DND-41 (cell line): ENCODE data around the gene MCM9.
"Not testable (repeated sequence)": the region's sequence is repeated elsewhere in the genome, so short reads cannot be mapped to it uniquely, and the experiment has no call there.

Experiments used
- ATAC-seq: fragments of 200-7000 bp; cut with Tn5 transposase; 3 replicates; pipeline ENCODE4 v1.9.1; 2021; ENCODE audit warnings: low read depth; ENCODE audit not compliant: insufficient read depth
- DNase-seq: peaks from one replicate; pipeline ENCODE4 v3.0.0-alpha.2; 2020
- H2AFZ ChIP-seq: 2 replicates; pipeline ENCODE4 v1.6.0; 2012; ENCODE audit warnings: low read depth, low read length
- H3K27ac ChIP-seq: 2 replicates; pipeline ENCODE4 v1.5.1; 2012; ENCODE audit warnings: low read length, inconsistent platforms
- H3K27me3 ChIP-seq: fragments of 200-600 bp; sonication (generic); 2 replicates; pipeline ENCODE4 v1.6.0; 2012; ENCODE audit warnings: low read length, mild to moderate bottlenecking, inconsistent platforms; ENCODE audit not compliant: insufficient read depth, poor library complexity
- H3K36me3 ChIP-seq: 2 replicates; pipeline ENCODE4 v1.5.1; 2012; ENCODE audit warnings: low read length, inconsistent platforms; ENCODE audit not compliant: insufficient read depth
- H3K4me1 ChIP-seq: 2 replicates; pipeline ENCODE4 v1.5.1; 2012; ENCODE audit warnings: mild to moderate bottlenecking, low read length; ENCODE audit not compliant: insufficient read depth
- H3K4me2 ChIP-seq: 2 replicates; pipeline ENCODE4 v1.6.0; 2012; ENCODE audit warnings: mild to moderate bottlenecking, moderate library complexity, low read length, inconsistent platforms; ENCODE audit not compliant: insufficient read depth
- H3K4me3 ChIP-seq, 2 experiments: fragments of 200-600 bp in 1 of 2; shearing (Covaris generic) in 1 of 2; 2 replicates each; pipeline ENCODE4 v1.5.1; 2012 to 2016; ENCODE audit warnings: inconsistent platforms in 2 of 2, low read length in 2 of 2, mild to moderate bottlenecking in 2 of 2, low read depth in 1 of 2, moderate library complexity in 1 of 2
- H3K79me2 ChIP-seq: 2 replicates; pipeline ENCODE4 v1.6.0; 2012; ENCODE audit warnings: low read length, inconsistent platforms; ENCODE audit not compliant: insufficient read depth
- H3K9ac ChIP-seq: 2 replicates; pipeline ENCODE4 v1.6.0; 2012; ENCODE audit warnings: low read depth, mild to moderate bottlenecking, inconsistent platforms, low read length, moderate library complexity
- H3K9me3 ChIP-seq: 2 replicates; pipeline ENCODE4 v1.5.1; 2012; ENCODE audit warnings: low read length, moderate library complexity, mild to moderate bottlenecking, inconsistent platforms; ENCODE audit not compliant: insufficient read depth, severe bottlenecking
- H4K20me1 ChIP-seq: 2 replicates; pipeline ENCODE4 v1.6.0; 2012; ENCODE audit warnings: low read length; ENCODE audit not compliant: insufficient read depth
- CTCF ChIP-seq: IDR thresholded peaks from 2 replicates; pipeline ENCODE4 v1.5.1; 2012; ENCODE audit warnings: borderline replicate concordance, low read length, moderate library complexity, mild to moderate bottlenecking; ENCODE audit not compliant: poor library complexity, severe bottlenecking; ENCODE audit errors: extremely low read depth
- EZH2 ChIP-seq: IDR thresholded peaks from 3 replicates; pipeline ENCODE4 v1.6.1; 2012; ENCODE audit warnings: borderline replicate concordance, low read depth, mild to moderate bottlenecking, moderate library complexity, low read length, inconsistent platforms; ENCODE audit not compliant: severe bottlenecking

Gene MCM9

GRCh38 chr6:118869894-118870589, 64.9 kb downstream of the MCM9 start:
- no peaks in the 10 kb centered on the region for H3K9me3 ChIP-seq

GRCh38 chr6:118869350-118869749, 65.6 kb downstream of the MCM9 start:
- Histone ChIP-seq H3K27ac (no peak overlapping the region), H2AFZ (no peak overlapping the region), H3K9me3 (no peaks in the 10 kb centered on the region), H3K36me3 (no peaks in the 10 kb centered on the region), H3K4me2 (no peak overlapping the region), H3K9ac (no peak overlapping the region), H3K4me3 (no peak overlapping the region), H4K20me1 (no peaks in the 10 kb centered on the region), H3K4me1 (no peaks in the 10 kb centered on the region), H3K27me3 (no peaks in the 10 kb centered on the region), H3K79me2 (0 out of 2 replicates have a peak, but pooled peaks cover 4% of the 10 kb centered on the region)
- TF ChIP-seq EZH2 (no peak), CTCF (no peak)
- ATAC-seq (no peak), DNase-seq (no peak)

More at GRCh38 chr6:118869894-118870589, 64.9 kb downstream of the MCM9 start:
- Histone ChIP-seq H3K36me3 (no peaks in the 10 kb centered on the region), H4K20me1 (no peaks in the 10 kb centered on the region), H3K9ac (no peak overlapping the region), H3K79me2 (0 out of 2 replicates have a peak, but pooled peaks cover 4% of the 10 kb centered on the region), H2AFZ (no peak overlapping the region), H3K27me3 (no peaks in the 10 kb centered on the region), H3K27ac (no peak overlapping the region), H3K4me3 (no peak overlapping the region), H3K4me2 (no peak overlapping the region), H3K4me1 (no peaks in the 10 kb centered on the region)
- DNase-seq (no peak), ATAC-seq (no peak)
- TF ChIP-seq CTCF (no peak), EZH2 (no peak)

- H3K9me3 ChIP-seq, H3K9ac ChIP-seq, H2AFZ ChIP-seq, H3K4me1 ChIP-seq, DNase-seq, H3K27ac ChIP-seq, H3K36me3 ChIP-seq, H3K27me3 ChIP-seq, H3K4me2 ChIP-seq, H3K4me3 ChIP-seq, ATAC-seq, H3K79me2 ChIP-seq, H4K20me1 ChIP-seq: not testable (repeated sequence)
Observed at GRCh38 chr6:118868901-118869300, 66.1 kb downstream of the MCM9 start.

GRCh38 chr6:118867181-118867580, 67.8 kb downstream of the MCM9 start:
- Histone ChIP-seq H3K4me1 (no peaks in the 10 kb centered on the region), H3K9me3 (no peaks in the 10 kb centered on the region), H3K9ac (no peak overlapping the region), H2AFZ (no peak overlapping the region), H3K4me3 (no peak overlapping the region), H3K79me2 (0 out of 2 replicates have a peak, but pooled peaks cover 4% of the 10 kb centered on the region), H4K20me1 (no peaks in the 10 kb centered on the region), H3K27ac (no peak overlapping the region), H3K36me3 (no peaks in the 10 kb centered on the region), H3K4me2 (no peak overlapping the region), H3K27me3 (no peaks in the 10 kb centered on the region)
- DNase-seq (no peak), ATAC-seq (no peak)
- no peak for TF ChIP-seq CTCF
